Heart right ventricle (tissue), 16 donors: ENCODE results near the gene DNAH14. TPM values are rescaled to one million over a fixed set of nuclear protein-coding genes. Genes with fewer than 3 reads are reported as not detected.
A peak's percentile ranks its signal among the peaks of the same experiment; 100 is the strongest.

Experiments
- ATAC-seq, 8 donors: fragments of 200-7000 bp; cut with Tn5 transposase; one replicate each; pipeline ENCODE4 v1.9.1; 2020; ENCODE audit warnings: mild to moderate bottlenecking in 8 of 8, moderate library complexity in 8 of 8, moderate number of reproducible peaks in 1 of 8
- DNase-seq, 2 donors: peaks; one replicate each; pipeline ENCODE4 v3.0.0-alpha.2; 2020
- H3K27ac ChIP-seq, 10 donors: fragments of 200-600 bp; sonication (generic) in 2 of 10; one replicate each; pipeline versions ENCODE4 v1.5.0 to v1.8.0; 2020 to 2022; ENCODE audit warnings: mild to moderate bottlenecking in 3 of 10
- H3K27me3 ChIP-seq, 7 donors: fragments of 200-600 bp; one replicate each; pipeline ENCODE4 v1.8.0; 2021 to 2022; ENCODE audit warnings: mild to moderate bottlenecking in 2 of 7
- H3K36me3 ChIP-seq, 9 donors: fragments of 200-600 bp; sonication (generic) in 1 of 9; one replicate each; pipeline versions ENCODE4 v1.5.0 to v1.8.0; 2020 to 2022; ENCODE audit warnings: mild to moderate bottlenecking in 2 of 9
- H3K4me1 ChIP-seq, 9 donors: fragments of 200-600 bp; sonication (generic) in 1 of 9; one replicate each; pipeline versions ENCODE4 v1.5.0 to v1.8.0; 2020 to 2022; ENCODE audit warnings: mild to moderate bottlenecking in 4 of 9
- H3K4me3 ChIP-seq, 10 donors: fragments of 200-600 bp; sonication (generic) in 2 of 10; one replicate each; pipeline versions ENCODE4 v1.5.0 to v1.8.0; 2020 to 2022; ENCODE audit warnings: mild to moderate bottlenecking in 7 of 10, moderate library complexity in 2 of 10
- H3K9me3 ChIP-seq, 11 donors: fragments of 200-600 bp in 10 of 11; sonication (generic) in 2 of 11; one replicate each; pipeline versions ENCODE4 v1.5.0 to v1.8.0; 2013 to 2022; ENCODE audit warnings: mild to moderate bottlenecking in 2 of 11, control low read depth in 1 of 11, moderate library complexity in 1 of 11
- CTCF ChIP-seq, 9 donors: fragments of 200-600 bp; sonication (generic) in 2 of 9; IDR thresholded peaks; one replicate each; pipeline versions ENCODE4 v1.5.0 to v1.8.0; 2021 to 2022; ENCODE audit warnings: antibody characterized with exemption in 9 of 9, mild to moderate bottlenecking in 5 of 9, moderate library complexity in 1 of 9
- WGBS, 2 donors: extraction: QIAGEN DNeasy Blood & Tissue Kit; methylation state at CpG; one replicate each; pipeline ENCODE4 v1.1.7; 2013; ENCODE audit warnings: inconsistent platforms in 1 of 2; 5-methylcytosine and 5-hydroxymethylcytosine counted together
- intact Hi-C, 10 donors: fragments of 100-400 bp; cut with DNase I; formaldehyde crosslinking; loops; one replicate each; pipeline versions ENCODE4 v1.11.1 to v1.14.2; 2022
- polyA plus RNA-seq, 2 donors: library from polyadenylated mRNA; stranded (reverse); fragments of 200-250 nt; gene quantifications; one replicate each; pipeline ENCODE4 v1.2.3, GENCODE V29; 2013
- total RNA-seq, 10 donors: library from RNA; stranded (reverse); fragmentation: NEBNext Ultra II Directional in 3 of 10; extraction: Animal tissue kit (Norgen Biotek cat#: 25700) in 3 of 10; gene quantifications; one replicate each; pipeline versions ENCODE4 v1.2.1 to v1.2.4, GENCODE V29; 2021 to 2023
- donor health status: Arrhythmogenic right ventricular cardiomyopathy.
- donor health status: ischemic (EF 13 %, LVEDD 7.1; RV severe dilation, severe dysfunction).
- donor health status: healthy with polysubstance abuse.
- donor health status: DM: no; HTN: yes; CAD: no.
- donor health status: DM: no; HTN: no; CAD: no.
- donor health status: ischemic (EF 25% LVEDD 6.9; RV normal size, moderate dysfunction).
- donor health status: ischemic (EF 25% LVEDD 5.7; RV mildly dilated, moderate dysfunction).
- donor health status: healthy.
- donor health status: DM: yes; HTN: yes; CAD: no.
- donor health status: Ischemic cardiomyopathy.
- donor health status: ischemic (EF 35%, LVEDD 5.7; RV mildly dilated, moderate dysfunction).
- donor health status: nonischemic (EF 11% LVEDD 7.7; RV severe dilation, severe dysfunction).
- donor health status: DM: yes; HTN: yes; CAD: no.
- donor health status: PGD.
- donor health status: ischemic (EF 29% LVEDD 5.4; RV normal size, mild dysfunction).
- donor health status: nonischemic (EF 23%, LVEDD 6.1; RV moderate dilation, normal function).

DNAH14 gene
- total and polyA plus RNA-seq, 12 donors: 0.12 to 8.0 (median 2.0) TPM

DNA sequence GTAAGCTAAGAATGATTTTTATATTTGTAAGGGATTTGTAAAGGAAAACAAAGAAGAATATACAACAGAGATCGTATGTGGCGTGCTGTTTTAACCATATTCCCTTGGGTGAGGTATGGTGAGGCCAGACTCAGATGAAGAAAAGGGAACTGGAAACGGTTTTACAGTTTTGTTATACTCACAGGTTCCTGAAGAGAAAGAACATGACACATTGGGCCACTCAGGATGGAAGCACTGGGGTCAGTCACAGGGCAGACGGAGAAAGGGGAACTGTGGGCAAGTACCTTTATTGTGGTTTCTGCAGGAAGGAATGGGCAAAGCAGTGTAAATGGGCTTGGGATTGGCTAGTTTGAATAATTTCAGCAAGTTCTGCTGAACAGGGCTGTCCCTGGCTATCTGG, 321.0 kb downstream of the DNAH14 start:
- Histone ChIP-seq H3K27ac (no peak overlapping the region), H3K27me3 (peaks cover 0 to 6% (median 0%) of the 10 kb centered on the region in 7 donors), H3K36me3 (no peaks in the 10 kb centered on the region), H3K4me3 (no peak overlapping the region), H3K9me3 (peaks cover 0 to 9% (median 0%) of the 10 kb centered on the region in 11 donors), H3K4me1 (peaks cover 0 to 4% (median 0%) of the 10 kb centered on the region in 9 donors)
- no peak for TF ChIP-seq CTCF (IDR thresholded peaks at IDR 0.05)
- ATAC-seq (peak in 1 of 8 donors; percentile 37), DNase-seq (no peak)
- intact Hi-C loops: no loop called here
- WGBS, 2 donors: 63 to 69% methylated on average over 4 of the region's 4 CpGs

DNA sequence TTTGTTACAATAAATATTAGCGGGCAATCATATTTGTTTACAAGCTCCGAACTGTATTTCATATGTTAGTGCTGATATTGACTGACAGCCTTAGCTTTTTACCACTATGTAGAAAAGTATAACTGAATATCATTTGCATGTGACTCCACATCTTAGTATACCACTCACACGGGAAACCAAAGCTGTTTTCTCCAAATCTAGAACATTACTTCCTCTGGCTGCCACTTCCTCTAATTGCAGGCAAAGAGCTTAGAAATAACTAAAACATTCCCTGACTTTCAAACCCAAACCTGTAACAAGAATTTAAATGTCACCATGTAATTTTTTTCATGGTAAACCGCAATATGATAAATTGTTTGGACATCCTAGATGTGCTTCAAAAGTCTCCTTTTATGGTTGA, 323.7 kb downstream of the DNAH14 start:
- Histone ChIP-seq H3K36me3 (no peaks in the 10 kb centered on the region), H3K9me3 (peaks cover 0 to 6% (median 0%) of the 10 kb centered on the region in 11 donors), H3K27me3 (peaks cover 0 to 6% (median 0%) of the 10 kb centered on the region in 7 donors), H3K27ac (no peak overlapping the region), H3K4me3 (no peak overlapping the region), H3K4me1 (peaks cover 0 to 4% (median 0%) of the 10 kb centered on the region in 9 donors)
- no peak for TF ChIP-seq CTCF (IDR thresholded peaks at IDR 0.05)
- ATAC-seq (no peak), DNase-seq (no peak)
- WGBS, 2 donors: 82 to 84% methylated on average over 4 of the region's 4 CpGs
- intact Hi-C loops: no loop called here

DNA sequence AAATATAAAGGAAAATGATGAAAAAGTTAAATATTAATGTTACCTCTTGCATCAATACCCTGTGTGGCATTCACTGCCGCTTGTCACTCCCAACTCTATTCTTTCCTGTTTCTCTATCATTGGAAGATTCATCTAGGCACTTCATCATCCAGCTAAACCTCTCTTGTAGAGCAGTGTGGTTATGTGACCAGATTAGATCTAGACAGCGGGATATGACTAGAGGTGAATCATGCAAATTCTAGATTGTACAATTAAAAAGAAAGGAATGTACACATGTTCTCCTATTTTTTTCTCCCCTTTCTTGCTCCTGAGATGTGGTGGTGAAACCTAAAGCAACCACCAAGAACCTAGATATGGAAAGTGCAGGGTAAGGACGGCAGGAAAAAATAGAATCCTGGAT, 324.3 kb downstream of the DNAH14 start:
- Histone ChIP-seq H3K9me3 (peaks cover 0 to 6% (median 0%) of the 10 kb centered on the region in 11 donors), H3K4me1 (peaks cover 0 to 4% (median 0%) of the 10 kb centered on the region in 9 donors), H3K27ac (no peak overlapping the region), H3K36me3 (no peaks in the 10 kb centered on the region), H3K27me3 (peaks cover 0 to 6% (median 0%) of the 10 kb centered on the region in 7 donors), H3K4me3 (no peak overlapping the region)
- DNase-seq: no peak
- no peak for ATAC-seq
- TF ChIP-seq CTCF (IDR thresholded peaks at IDR 0.05): no peak
- 79 to 85% methylated on average over 3 of the region's 3 CpGs for WGBS, 2 donors
- intact Hi-C loops: no loop called here

- no peak for DNase-seq
- Histone ChIP-seq H3K4me3 (no peak overlapping the region), H3K36me3 (no peaks in the 10 kb centered on the region), H3K9me3 (peaks cover 0 to 8% (median 0%) of the 10 kb centered on the region in 11 donors), H3K27me3 (peaks cover 0 to 6% (median 0%) of the 10 kb centered on the region in 7 donors), H3K4me1 (peaks cover 0 to 4% (median 0%) of the 10 kb centered on the region in 9 donors), H3K27ac (no peak overlapping the region)
- intact Hi-C loops: no loop called here
- ATAC-seq: no peak
- no peak for TF ChIP-seq CTCF (IDR thresholded peaks at IDR 0.05)
- WGBS, 2 donors: 76 to 79% methylated on average over 4 of the region's 4 CpGs
Observed at GRCh38 chr1:225254676-225255075, 325.2 kb downstream of the DNAH14 start.
